Stimulated activated CD8-positive, alpha-beta memory T cell treated with anti-CD3 and anti-CD28 coated beads, Interleukin-12 subunit alpha, Interleukin-12 subunit beta, amount 100 ng/mL, for 1 hour (primary cell): ENCODE data around the gene GNS.

Experiments
- DNase-seq: peaks from one replicate; pipeline ENCODE4 v3.0.0-alpha.2; 2020; ENCODE audit warnings: low read depth

The GNS gene

DNA sequence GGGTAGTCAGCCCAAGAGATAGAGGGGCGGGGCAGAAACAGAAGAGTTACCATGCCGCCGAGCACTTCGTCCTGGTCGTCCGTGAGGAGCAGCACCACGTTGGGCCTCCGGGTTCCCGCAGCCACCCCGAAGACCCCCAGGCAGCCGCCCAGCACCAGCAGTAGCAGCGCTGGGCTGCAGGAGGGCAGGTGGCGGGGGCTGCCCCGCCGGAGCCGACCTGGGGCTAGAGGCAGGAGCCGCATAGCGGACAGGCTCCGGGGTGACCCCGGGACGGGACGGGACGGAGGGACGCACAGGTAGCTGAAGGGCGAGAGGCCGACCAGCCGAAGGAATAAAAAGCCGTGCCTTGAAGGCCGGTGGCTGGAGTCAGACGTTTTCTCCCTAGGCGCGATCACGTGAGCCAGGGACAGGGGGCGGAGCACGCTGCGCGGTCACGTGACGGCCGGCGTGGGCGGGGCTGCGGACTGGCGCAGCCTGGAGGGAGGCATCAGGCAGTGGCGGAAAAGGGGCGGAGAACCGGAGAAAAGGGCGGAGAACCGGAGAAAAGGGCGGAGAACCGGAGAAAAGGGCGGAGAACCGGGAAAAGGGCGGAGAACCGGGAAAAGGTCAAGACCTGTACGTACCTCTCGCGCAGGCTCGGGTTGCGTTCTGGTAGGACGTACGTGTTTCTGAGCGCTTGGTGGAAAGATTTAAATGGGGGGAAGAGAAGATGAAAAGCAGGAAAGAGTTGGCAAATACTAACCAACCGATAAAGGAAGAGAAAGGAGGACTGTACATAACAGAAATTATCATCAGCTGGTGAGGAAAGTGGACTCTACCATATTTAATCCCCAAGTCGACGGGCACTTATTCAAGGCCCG, at the start of gene GNS:
Gene GNS, minus strand, starts transcription at position 372 of the 860 bp plus-strand sequence. Its CDS starts 130 bp downstream, at position 242.
- peak; percentile 87 for DNase-seq

DNA sequence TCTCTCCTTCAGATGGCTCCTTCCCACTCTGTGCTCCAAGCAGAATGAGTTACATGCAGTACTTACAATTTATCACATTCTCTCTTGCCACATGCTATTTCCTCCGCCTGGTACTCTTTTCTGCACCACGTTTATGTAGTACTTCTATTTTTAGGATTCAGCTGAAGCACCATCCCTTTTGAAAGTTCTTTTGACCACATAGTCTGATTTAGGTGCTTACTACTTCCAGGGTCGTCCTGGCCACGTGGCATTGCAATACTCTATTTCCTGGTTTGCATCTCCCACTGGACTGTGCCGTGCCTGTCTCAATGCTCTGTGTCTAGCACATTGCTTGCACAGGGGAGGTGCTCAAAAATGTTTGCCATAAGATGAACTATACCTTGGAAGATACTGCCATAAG, 48.9 kb upstream of the GNS start:
- DNase-seq = no peak

GRCh38 chr12:64806593-64807460, 47.6 kb upstream of the GNS start:
- DNase-seq = no peak

DNA sequence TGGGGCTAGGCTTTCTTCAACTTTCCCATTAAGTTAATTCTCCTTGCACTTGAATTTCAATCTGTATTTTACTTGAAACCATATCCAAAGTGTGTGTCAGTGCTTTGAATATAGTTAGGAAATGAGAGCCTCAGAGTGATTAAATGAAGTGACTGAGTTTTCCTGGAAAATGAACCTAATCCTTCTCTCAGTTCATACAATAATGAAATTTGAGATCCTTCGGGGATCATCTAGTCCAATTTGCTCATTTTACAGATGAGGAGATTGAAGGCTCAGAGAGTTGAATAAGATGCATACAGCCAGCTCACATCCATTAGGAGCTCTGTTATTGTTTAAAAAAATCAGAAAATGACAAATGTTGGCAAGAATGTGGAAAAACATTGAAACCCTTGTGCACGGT, 47.0 kb upstream of the GNS start:
- DNase-seq = no peak

DNA sequence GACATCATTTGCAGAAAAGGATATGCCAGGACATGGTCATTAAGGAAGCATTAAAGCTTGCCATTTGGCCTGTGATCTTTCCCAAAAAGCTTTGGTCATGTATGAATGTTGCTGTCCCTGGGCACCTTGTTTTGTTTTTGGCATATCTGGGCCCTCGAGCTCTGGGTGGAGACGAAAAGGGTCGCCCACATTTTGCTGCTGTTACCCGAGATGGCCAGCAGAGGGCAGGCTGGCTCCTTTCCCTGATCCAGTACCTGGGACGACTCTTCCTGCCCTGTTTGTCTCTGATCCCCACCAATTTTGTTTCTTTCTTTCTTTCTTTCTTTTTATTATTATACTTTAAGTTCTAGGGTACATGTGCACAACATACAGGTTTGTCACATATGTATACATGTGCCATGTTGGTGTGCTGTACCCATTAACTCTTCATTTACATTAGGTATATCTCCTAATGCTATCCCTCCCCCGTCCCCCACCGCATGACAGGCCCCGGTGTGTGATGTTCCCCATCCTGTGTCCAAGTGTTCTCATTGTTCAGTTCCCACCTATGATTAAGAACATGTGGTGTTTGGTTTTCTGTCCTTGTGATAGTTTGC, 43.1 kb upstream of the GNS start:
- DNase-seq = peak; percentile 28

DNA sequence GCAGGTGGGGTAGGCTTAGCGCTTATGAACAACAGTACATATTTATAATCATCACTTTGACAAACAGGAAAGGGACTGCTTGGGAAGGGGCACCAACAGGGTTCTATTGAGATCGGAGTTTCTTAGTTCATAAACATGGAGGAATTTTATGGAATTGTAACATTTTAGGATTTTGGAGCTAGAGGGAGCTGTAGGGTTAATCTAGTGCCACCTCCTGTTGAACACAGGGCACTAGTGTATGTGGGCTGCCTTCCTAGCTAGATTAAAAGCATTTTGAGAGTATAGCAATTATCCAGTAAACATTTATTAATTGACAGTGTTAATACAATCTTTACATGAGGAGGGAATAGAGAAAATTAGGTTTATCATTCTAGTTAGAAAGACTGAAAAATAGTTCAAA, 42.2 kb upstream of the GNS start:
- no peak for DNase-seq

DNA sequence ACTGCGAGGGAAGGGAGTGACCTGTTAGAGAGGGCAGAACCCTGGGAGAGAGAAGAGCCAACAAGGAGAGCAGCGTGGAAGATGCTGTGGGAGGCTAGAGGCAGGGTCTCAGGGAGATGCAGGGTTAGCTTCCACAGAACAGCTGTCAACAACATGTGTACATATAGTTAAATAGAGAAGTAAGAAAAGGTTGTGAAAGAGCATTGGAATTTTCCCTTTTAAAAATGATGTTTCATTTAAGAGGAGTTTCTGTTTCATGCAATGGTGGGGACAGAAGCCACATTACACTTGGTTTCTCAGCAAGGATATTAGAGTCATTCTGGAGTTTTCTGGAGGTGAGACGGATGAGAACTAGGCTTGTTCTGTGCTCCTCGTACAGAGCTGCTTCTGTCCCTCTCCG, 41.4 kb upstream of the GNS start:
- DNase-seq = no peak

- no peak for DNase-seq
These were observed 39.0 kb upstream of the GNS start for GRCh38 chr12:64798165-64798564.

DNA sequence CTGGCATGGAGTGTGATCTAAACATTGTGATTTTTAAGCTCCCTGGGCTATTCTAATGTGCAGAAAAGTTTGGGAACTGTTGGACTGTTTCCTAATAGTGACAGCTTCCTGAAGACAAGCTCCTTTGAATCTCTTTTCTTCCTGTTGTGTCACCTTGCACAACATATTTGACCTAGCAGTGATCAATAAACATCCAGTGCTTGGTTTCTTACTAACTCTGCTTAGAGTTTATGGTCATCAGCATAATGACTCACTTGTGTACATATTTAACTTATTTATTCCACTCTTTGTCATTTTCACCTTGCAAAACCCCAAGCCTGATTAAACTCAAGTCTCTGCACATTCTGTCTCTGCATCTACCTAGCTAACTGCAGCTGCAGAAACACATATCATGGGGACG, 38.0 kb upstream of the GNS start:
- DNase-seq = no peak

DNA sequence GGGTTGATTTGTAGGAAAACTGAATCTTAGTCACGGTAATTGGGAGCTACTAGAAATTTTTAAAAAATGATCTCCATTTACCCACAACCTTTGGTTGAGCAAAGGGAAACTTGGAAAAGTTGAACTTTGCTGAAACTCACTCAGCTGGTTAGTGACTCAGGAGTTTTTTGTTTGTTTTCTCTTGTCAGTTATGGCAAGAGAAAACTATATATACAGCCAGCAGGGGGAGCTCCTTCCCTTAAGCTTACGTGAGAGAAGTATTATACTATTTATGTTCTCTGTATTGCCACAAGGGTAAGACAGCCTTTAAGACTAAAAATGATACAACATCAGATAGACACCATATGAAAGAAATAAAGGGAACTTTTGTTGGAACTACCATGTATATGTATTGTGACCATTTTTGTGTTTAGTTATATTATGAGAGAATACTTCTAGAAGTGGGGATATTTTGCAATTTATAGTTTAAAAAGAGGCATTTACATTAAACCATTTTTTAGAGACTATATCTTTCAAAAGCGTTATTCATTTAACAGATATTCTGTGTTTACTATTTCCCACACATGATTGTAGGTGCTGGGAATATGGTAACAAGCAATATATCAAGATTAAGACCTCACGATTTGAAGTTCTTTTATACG, 37.1 kb upstream of the GNS start:
- DNase-seq = peak; percentile 36

- no peak for DNase-seq
These were observed 35.1 kb upstream of the GNS start for GRCh38 chr12:64794305-64794704.

- DNase-seq = no peak
These were observed 34.4 kb upstream of the GNS start for GRCh38 chr12:64793610-64794009.

DNA sequence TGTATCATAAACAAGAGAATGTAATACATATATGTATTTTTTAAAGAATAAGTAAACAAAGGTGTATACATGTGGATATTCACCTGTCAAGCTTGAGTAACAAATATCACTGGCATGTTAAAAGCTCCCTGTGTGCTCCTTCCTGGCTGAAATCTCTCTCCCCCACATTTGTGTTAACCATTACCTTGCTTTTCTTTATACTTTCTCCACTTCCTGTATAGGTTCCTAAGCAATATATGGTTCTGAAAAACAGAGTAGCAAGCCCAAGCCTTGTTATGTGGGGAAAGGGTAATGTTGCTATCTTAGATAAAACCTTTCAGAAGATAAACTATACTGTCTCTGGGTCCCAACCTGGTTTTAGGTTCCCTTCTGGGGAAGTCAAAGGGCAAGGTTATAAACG, 32.9 kb upstream of the GNS start:
- no peak for DNase-seq

GRCh38 chr12:64791036-64791435, 31.8 kb upstream of the GNS start:
- no peak for DNase-seq

DNA sequence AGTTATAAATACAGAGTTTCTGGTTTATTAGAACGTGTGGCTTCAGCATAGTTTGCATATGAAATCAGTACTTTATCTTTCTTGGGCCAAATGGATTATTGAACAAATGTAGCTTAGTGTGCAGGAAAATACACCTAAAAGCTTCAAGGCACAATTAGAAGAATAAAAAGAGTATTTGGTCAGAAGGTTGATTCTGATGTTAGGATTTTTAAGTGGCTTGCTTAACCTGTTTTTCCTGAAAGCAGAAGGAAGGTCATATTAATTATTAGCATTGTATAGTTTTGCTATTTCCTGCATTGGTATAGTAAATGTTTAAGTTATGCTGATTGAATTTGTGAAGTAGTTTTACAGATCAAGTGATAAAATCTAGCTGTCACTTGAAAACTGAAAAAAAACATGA, 31.0 kb upstream of the GNS start:
- no peak for DNase-seq

DNA sequence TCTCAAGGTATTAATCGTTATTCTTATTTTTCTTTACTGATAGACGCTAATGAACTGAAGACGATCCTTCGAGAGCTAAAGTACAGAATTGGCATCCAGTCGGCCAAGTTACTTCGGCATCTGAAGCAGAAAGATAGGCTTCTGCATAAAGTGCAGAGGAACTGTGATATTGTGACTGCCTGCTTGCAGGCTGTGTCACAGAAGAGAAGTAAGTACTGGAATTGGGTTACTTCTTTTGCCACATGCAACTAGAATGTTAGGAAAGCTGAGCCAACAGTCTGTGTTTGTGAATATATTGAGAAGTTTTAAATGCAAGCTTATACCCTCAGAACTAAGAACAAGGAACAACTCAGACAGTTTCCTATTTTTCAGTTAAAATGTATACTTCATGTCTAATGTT, 26.6 kb upstream of the GNS start:
- no peak for DNase-seq

- no peak for DNase-seq
These were observed 23.1 kb upstream of the GNS start for GRCh38 chr12:64782191-64782876.

DNA sequence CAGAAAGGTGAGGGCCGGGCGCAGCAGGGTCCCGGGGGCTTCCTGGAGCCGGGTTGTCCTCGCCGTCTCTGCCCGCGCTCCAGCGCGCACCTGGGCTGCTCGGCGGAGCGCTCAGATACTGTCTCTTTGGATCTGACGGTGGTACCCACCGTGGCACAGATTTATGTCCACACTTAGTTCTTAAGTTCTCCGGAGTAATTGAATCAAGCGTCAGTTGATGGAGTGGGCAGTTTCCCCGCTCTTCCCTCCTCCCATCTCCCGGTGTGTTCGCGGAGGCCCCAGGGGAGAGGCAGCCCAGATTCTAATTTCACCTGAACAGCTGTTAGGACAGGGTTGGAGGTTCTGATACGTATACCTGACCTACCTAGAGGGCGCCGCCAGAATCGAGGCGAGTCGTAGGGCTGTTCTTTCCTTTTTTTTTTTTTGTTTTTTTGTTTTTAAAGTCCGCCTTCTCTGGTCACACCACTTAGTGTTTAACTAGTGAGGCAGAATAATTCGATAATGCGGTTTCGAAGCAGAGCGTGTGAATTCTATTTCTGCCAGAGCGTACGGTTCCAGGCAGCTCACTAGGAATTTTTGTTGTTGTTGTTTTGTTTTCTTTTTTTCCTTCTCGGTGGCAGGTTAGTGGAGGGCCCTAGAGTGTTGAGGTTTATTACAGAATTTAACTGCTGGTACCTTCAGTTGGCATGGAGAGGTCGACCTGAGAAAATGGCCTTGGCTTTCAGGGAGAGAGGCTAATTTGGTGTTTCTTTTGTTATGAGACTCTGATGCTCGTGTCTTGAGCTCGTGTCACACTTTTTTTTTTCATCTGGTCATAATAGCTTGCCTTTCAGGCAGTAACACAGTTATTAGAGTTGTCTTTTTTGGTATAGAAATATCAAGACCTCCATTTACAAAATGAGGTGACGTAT, 22.3 kb upstream of the GNS start:
- DNase-seq = no peak

DNA sequence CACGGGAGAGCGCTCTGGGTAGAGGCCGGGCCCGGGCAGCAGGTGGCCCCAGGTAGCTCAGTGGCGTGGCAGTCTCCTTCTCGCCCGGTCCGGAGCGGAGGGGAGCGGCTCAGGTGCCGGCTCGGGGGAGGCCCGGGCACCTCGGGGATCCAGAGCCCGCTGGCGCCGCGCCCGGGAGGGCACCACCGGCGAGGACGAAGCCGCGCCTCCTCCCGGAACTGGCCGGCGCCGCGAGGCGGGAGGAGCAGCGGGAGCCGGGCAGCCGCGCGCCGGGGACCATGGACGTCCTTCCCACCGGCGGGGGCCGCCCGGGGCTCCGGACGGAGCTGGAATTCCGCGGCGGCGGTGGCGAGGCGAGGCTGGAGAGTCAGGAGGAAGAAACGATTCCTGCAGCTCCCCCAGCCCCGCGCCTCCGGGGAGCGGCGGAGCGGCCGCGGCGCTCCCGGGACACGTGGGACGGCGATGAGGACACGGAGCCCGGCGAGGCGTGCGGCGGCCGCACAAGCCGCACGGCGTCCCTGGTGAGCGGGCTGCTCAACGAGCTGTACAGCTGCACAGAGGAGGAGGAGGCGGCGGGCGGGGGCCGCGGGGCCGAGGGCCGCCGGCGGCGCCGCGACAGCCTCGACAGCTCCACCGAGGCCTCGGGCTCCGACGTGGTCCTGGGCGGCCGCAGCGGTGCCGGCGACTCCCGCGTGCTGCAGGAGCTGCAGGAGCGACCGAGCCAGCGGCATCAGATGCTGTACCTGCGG, 21.5 kb upstream of the GNS start:
- DNase-seq = no peak

DNA sequence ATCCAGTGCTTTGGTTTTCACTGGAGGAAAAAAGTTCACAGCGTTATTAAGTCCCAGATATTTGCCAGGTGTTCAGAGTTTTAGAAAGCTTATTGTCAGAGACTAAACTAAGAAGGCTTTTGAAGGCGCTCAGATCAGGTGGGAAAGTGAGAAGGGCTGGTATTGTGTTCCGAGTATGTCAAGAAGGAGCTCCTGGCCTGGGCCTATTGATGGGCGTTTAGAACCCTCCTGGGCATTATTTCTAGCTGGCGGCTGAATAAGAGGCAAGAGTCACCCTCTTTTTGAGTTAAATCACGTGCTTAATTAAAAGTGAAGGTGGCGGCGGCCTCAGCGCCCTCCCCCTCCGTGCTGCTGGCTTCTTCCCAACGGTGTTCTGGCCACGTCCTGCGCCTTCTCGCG, 20.9 kb upstream of the GNS start:
- DNase-seq = no peak
